HG02884 (cell line): ENCODE measurements around the gene MYL2.

Source experiments
- ATAC-seq: cut with Tn5 transposase; IDR thresholded peaks from one replicate; pipeline ENCODE4 v1.9.1; 2021; ENCODE audit warnings: mild to moderate bottlenecking, moderate library complexity; ENCODE audit not compliant: unreplicated experiment

Gene MYL2

DNA sequence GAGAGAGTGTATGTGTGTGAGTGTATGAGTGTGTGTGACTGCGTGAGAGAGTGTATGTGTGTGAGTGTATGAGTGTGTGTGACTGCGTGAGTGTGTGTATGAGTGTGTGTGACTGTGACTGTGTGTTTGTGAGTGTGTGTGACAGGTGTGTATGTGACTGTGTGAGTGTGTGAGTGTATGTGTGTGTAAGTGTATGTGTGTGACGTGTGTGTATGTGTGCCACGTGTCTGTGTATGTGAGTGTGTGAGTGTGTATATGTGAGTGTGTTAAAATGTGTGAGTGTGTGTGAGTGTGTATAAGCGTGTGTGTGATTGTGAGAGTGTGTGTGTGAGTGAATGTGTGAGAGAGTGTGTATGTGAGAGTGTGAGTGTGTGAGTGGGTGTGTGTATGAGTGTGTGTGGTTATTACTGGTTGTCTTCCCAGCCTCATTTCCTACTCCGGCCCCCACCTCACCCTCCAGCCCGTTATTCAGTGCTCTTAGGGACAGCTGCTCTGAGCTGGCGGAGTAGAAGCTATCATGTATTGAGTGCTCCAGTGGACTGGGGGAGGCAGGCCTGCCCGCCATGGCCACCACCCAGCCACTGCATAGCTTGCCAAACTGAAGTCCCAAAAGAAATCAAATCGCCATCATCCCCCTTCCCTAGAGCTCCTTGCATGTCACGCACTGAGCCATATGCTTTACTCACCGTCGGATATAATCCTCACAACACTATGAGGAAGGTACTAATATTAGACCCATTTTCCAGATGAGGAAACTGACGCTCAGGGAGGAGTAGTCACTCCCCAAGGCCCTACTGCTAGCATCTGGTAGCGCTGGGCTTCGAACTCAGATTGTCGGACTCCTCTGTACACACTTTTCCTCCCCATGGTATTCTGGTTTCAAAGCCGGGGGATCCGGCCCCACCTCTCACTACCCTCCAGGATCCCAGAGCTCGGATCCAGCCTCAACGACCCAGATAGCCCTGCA is 10.3 kb upstream of the MYL2 start:
- no peak for ATAC-seq

DNA sequence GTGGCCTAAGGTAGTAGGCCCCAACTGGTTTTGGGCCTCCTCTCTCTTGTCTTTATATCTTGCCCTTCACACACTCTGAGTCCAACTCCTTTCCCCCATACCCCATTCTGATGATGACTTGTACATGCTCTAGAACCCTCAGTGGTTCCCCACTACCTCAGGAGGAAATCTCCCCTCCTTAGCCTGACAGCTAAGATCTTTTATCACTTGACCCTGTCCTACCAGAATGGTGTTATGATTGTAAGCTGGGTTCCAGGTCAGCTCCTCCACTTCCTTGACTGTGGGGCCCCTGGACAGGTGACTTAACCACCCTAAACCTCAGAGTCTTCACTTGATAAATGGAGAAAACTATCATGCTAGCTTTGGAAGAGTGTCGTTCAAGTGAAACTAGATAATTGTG is 9.4 kb upstream of the MYL2 start:
- no peak for ATAC-seq

DNA sequence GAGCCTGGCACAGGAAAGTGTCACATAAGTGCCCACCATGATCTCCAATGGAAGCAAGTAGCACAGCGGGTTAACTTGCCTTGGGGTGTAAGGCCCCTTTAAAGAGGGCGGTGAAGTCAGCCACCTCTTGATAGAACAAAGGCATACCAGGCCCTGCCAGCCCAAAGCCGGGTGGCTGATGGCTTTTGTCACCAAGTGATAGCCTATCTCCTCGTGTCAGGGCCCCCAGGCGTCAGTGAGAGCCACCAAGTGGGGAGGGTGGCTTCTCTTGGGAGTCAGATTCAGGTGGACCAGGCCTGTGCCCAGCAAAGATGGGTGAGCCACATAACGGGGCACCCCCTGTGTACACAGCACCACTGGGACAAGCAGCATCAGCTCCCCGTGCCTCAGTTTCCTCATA is 8.3 kb upstream of the MYL2 start:
- ATAC-seq: no peak

DNA sequence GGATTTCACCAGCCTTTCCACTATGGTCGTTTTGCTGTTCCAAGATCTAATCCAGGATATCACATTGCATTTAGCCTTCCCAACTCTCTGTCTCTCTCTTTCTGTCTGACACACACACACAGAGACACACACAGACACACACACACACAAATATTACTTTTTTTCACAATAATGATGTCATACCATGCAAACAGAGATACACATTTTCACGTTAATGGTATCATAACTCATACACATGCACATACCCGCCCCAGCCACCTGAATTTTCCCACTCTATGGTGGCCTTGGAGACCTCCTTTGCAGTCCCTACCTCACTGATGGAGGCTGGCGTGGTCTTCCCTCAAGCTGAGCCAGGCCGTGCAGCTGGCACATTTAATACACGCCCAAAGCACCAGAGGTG is 7.2 kb upstream of the MYL2 start:
- ATAC-seq: no peak

DNA sequence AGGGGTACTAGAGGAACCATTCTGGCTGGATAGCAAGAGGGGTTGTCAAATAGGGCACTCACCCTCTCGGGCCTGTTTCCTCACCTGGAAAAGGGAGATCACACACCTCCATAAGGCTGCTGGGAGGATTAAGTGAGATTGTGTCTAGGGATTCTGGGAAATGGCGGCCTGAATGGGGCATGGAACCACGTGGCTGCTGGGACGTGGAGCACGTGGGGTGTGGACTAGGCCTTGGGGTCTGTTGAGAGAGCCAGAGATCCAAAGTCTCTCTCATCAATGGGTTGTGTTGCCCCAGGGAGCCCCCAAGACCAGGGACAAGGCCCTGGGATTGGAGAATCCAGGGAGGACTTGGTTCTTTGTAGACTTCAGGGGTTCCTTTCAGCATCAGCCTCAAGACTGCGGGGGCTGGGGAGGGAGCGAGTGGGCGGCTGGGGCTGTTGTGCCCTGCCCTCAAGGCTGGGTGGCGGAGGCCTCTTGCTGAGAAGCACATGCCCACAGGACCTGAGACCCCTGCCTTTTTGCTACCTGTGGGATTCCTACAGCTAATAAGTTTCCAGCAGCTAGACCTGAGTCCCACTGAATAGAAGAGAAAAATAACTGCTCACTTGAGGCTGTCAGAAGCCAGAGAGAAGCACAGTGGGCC is 3.4 kb upstream of the MYL2 start:
- no peak for ATAC-seq

DNA sequence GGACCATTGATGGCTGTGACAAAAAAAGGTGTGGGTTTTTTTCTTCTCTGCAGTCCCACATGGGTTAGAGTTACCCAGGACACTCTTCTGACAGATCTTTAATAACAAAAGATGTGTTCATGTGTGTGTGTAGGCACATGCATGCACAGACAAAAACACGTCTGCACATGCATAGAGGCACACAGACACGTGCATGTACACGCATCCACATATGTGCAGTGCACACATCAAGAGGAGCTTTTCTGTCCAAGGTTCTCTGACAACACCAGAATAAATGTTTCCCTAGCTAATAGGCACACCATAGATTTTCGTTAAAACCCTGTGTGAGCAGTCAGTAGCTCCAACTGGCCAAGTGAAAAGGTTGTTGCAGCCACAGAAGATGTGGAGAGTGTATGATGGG is 2.8 kb upstream of the MYL2 start:
- ATAC-seq: no peak

DNA sequence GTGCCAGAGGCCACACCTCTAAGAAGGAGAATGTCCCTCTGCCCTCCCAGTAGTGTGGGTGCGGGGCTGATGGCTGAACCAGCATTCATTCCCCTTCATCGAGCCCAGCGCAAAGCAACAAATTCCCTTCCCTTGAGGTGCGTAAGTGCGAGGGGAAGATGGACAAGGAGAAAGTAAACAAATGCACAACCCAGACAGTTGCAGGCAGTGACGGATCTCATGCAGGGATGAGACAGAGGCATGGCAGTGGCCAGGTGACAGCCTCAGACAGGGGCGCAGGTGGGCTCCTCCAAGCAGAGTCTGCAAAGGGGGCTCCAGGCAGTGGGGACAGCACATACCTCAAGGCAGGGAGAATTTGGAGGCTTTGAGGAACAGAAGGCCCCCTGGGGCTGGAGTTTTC is 2.3 kb upstream of the MYL2 start:
- ATAC-seq: no peak

DNA sequence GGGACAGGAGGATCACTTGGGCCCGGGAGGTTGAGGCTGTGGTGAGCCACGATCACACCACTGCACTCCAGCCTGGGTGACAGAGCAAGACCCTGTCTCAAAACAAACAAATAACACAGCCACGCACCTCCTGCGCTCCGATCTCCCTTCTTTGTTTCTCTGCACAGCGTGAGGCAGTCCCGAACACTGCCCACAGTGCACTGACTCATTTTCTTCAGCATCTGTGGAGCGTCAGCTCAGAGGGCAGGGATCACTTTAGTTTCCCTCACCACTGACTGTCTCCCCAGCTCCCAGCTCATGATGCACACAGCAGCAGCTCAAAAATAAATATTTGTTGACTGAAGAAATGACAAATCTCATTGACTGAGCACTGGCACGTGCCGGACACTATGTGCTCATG is 883 bp upstream of the MYL2 start:
- no peak for ATAC-seq

DNA sequence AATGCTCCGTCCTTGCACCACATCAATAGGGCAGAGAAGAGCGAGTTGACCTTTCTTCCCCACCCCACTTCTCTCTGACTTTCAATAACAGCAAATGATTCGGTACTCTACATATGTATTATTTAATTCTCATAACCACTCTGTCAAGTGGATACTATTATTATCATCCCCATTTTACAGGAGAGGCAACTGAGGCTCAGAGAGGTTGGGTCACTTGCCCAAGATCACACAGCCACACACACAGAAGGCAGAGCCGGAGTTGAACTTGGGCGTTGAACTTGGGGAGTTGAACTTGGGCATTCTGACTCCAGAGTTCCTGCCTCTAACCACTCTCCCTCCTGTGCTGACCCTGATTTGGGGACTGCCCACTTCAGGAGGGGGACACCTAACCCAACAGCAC is 659 bp downstream of the MYL2 start:
- no peak for ATAC-seq

DNA sequence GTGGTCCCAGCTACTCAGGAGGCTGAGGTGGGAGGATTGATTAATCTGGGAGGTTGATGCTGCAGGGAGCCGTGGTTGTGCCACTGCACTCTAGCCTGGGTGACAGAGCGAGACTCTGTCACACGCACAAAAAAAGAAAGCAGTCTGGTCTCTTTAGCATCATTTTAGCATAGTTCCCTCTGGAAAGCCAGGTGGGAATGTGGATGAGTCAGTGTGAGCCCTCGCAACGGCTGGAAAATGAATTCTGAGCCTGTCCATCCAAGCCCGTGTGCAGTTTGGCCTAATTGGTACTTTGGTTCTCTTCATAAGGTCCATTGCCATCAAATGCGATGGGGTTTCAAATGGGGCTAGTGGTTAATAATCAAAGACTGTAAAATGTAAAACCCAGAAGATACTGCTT is 2.4 kb downstream of the MYL2 start:
- ATAC-seq: no peak

DNA sequence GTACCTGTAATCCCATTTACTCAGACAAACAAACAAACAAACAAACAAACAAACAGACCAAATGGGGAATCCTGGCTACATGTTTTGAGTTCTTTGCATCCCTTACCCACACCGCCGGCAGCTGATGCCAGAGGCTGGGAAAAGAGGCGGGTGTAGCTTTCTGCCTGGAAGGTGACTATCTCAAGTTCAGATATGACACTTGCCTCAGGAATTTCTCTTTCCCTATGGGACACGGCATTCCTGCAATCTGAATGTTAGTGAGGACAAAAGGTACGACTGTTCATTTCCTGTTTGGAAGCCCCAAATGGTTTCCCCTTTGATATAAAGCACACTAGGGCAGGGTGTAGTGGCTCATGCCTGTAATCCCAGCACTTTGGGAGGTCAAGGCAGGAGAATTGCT is 2.9 kb downstream of the MYL2 start:
- ATAC-seq: no peak

DNA sequence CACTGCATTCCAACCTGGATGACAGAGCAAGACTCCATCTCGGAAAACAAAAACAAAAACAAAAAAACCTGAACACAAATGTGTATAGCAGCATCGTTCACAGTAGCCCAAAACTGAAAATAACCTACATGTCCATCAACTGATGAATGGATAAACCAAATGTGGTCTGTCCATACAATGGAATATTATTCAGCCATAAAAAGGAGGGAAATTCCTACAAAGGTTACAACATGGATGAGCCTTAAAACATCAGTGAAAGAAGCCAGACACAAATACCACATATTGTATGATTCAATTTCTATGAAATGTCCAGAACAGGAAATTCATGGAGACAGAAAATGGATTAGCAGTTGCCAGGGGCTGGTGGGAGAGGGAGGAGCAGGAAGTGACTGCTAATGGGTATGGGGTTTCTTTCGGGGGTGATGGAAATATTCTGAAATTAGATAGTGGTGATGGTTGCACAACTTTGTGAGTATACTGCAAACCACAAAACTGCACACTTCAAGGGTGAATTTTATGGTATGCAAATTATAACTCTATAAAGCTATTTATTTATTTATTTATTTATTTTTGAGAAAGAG is 4.0 kb downstream of the MYL2 start:
- no peak for ATAC-seq

DNA sequence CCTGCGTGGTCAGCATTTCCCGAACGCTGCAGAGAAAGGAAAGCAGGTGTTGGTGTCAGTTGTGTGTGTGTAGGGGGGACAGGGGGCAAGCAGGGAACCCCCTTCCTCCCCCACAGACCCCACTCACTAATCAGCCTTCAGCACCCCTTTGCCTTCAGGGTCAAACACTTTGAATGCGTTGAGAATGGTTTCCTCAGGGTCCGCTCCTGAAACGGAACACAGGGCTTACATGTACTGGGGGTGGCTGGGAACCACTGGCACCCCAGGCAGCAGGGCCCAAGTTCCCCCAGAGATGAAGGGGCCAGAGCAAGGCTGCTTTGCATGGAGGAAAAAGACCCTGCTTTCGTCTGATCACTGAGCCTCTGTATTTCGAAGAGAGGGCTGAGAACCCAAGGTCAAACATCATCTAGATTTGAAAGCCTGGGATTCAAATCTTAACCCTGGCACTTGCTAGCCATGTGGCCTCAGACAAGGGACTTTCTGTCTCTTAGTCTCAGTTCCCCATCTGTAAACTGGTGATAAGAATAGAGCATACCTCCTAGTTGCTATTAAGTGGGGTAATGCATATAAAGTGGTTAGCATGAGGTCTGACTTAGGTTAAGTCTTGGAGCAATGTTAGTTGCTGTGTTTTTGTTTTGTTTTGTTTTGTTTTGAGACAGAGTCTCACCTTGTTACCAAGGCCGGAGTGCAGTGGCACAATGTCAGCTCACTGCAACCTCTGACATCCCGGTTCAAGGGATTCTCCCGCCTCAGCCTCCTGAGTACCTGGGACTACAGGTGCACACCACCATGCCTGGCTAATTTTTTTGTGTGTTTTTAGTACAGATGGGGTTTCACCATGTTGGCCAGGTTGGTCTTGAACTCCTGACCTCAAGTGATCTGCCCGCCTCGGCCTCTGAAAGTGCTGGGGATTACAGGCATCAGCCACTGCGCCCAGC is 7.0 kb downstream of the MYL2 start:
- peak; percentile 96 for ATAC-seq

DNA sequence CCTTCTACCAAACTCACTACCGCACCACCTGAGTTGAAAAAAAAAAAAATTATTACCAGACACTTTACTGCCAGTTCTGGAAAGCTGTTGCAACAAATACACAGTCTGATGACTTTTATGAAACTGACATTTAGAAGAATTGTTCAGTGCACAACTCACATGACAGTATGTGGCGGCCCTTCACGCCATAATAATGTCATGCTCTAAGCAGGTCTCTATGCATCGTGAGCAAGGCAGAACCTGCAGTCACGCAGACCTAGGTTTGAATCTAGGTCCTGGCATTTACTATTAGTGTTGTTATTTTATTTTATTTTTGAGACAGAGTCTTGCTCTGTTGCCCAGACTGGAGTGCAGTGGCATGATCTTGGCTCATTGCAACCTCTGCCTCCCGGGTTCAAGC is 8.1 kb downstream of the MYL2 start:
- ATAC-seq: no peak

DNA sequence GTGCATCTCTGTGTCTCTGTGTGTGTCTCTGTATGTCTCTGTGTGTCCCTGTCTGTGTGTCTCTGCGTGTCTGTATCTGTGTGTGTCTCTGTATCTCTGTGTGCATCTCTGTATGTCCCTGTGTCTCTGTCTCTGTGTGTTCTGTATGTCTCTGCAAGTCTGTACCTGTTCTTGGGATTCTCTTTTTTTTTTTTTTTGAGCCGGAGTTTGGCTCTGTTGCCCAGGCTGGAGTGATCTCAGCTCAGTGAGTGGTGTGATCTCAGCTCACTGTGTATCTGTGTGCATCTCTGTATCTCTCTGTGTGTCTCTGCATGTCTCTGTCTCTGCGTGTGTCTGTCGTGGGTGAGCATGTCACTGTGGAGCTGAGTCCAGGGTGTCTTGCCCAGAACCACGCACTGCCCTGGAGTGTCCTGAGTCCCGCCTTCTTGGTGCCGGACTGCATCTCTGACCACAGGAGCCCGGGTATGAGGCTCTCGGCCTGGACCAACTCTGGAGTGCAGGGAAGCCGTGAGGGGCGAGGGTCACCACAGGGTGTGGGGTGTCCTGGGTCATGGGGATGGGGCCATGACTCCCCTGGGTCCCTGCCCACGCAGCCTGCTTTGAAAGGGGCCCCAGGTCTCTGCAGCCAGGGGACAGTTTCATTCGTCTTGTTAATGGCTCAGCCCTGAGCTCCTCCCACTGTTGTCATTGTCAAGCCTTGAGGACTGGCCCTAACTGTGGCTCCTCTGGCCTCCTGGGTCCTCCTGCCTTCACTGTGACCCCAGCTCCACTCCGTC is 11.8 kb downstream of the MYL2 start:
- no peak for ATAC-seq

DNA sequence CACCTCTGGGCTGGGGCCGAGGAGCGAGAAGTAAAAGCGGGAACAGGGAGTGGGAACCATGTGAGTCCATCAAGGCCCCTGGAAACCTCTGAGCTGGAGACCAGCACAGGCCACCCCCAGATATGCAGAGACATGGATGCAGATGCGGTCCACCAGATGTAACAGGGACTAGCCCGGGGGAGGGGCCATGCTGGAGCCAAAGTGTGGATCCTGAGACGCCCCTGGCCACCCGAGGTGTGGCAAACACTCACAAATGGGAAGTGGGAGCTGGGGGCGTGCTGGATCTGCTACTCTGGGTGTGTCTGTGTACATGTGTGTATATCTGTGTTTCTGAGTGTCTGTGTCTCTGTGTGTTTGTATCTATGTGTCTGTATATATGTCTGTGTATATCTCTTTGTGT is 12.8 kb downstream of the MYL2 start:
- ATAC-seq: no peak

DNA sequence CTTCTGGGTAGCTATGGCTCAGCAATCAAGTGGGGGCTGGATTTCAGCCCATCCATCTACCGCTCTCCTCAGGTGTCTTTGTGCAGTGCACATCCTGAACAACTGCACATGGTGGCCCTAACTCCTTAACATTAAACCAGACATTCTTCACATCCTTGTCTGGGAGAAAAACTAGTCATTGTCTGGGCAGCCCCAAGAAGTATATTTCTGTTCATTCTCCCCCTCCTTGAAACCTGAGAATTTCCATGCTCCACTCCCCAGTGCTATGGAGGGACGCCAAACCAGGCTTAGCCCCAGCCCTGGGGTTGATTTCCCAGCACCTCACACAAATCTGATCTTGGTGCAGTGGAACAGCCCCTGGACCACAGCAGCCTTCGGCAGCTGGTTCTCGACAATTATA is 13.4 kb downstream of the MYL2 start:
- no peak for ATAC-seq

DNA sequence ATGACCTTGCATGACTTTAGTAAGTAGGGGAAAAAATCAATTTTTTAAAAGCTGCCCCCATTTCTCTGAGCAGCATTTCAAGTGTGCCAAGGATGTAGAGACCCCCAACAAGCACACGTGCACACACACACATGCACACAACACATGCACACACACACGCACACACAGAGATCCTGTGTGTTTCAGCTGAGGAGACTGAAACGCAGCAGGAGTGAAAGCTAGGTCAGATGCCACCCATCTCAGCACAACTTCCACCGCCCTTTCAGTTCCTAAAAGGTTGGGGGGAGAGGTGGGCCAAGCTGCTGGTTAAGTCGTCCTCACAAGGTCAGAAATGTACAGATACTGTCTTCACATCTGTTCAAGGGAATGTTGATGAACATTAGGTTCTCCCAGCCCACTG is 13.9 kb downstream of the MYL2 start:
- no peak for ATAC-seq

DNA sequence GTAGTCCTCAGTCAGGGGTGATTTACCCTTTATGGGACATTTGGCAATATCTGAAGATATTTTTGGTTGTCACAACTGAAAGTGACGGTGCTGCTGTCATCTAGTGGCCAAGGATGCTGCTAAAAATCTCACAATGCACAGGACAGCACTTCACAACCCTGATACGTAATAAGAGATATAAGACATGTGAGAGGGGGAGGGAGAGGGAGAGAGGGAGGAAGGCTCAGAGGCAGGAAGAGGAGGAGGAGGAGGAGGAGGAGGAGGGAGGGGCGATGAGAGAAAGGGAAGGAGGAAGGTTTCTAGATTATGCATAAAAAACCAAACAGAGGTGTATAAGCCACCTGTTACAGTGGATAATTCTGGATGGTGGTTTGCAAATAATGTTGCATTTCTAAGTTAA is 14.3 kb downstream of the MYL2 start:
- no peak for ATAC-seq

DNA sequence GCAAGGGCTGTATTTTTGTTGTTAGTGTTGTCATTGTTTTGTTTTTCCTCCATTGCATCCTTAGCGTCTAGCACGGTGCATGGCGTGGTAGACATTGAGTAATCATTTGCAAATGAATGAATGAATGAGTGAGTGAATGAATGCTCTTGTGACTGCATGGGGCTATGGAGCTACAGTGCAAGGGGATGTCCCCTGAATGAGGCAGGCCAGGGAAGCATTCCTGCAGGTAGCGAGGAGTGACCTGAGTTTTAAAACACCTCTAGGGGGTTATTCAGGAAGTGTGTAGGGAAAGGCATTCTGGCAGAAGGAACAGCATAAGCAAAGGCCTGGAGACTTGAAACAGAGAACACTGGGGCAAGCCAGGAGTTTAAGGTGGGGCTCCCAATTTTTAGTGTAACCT is 16.9 kb downstream of the MYL2 start:
- no peak for ATAC-seq
